Endothelial cell of umbilical vein (primary cell): Measurements from ENCODE around the gene AKT1.

ENCODE experiments used
- EZH2 ChIP-seq: IDR thresholded peaks from 2 replicates; pipeline ENCODE4 v1.6.1; 2012; ENCODE audit warnings: borderline replicate concordance, low read depth, mild to moderate bottlenecking, moderate library complexity, low read length, inconsistent platforms; ENCODE audit not compliant: severe bottlenecking
- FOS ChIP-seq: IDR thresholded peaks from 2 replicates; pipeline ENCODE4 v1.6.1; 2011; ENCODE audit warnings: mild to moderate bottlenecking, low read length, moderate library complexity, borderline replicate concordance; ENCODE audit not compliant: insufficient read depth
- GATA2 ChIP-seq: IDR thresholded peaks from 2 replicates; pipeline ENCODE4 v1.7.0; 2011; ENCODE audit warnings: low read depth, mild to moderate bottlenecking, moderate library complexity, mixed read lengths, low read length; ENCODE audit not compliant: insufficient read length, insufficient read depth
- JUN ChIP-seq: IDR thresholded peaks from 2 replicates; pipeline ENCODE4 v1.6.1; 2011; ENCODE audit warnings: borderline replicate concordance, low read depth; ENCODE audit not compliant: insufficient read length, insufficient read depth
- POLR2A ChIP-seq: IDR thresholded peaks from 2 replicates; pipeline ENCODE4 v1.6.1; 2012; ENCODE audit warnings: low read depth, mild to moderate bottlenecking, control low read depth, low read length
- POLR2AphosphoS5 ChIP-seq: IDR thresholded peaks from 2 replicates; pipeline ENCODE4 v1.6.1; 2012; ENCODE audit warnings: low read depth, mild to moderate bottlenecking, control low read depth, low read length, moderate library complexity; ENCODE audit not compliant: insufficient read depth
- TF ChIP-seq, protein P1 (sequence below), 2 donors: IDR thresholded peaks; 1 replicate in 1 of 2; 2 replicates in 1 of 2; pipeline ENCODE4 v1.5.1; 2011; ENCODE audit warnings: low read length in 2 of 2, mild to moderate bottlenecking in 2 of 2, moderate library complexity in 2 of 2, control low read depth in 1 of 2, inconsistent platforms in 1 of 2, low read depth in 1 of 2; ENCODE audit not compliant: insufficient read depth in 1 of 2; ENCODE audit errors: extremely low read depth in 1 of 2
- TF ChIP-seq, protein P2 (sequence below): IDR thresholded peaks from 2 replicates; pipeline ENCODE4 v1.6.1; 2011; ENCODE audit not compliant: insufficient read depth, insufficient read length

DNA sequence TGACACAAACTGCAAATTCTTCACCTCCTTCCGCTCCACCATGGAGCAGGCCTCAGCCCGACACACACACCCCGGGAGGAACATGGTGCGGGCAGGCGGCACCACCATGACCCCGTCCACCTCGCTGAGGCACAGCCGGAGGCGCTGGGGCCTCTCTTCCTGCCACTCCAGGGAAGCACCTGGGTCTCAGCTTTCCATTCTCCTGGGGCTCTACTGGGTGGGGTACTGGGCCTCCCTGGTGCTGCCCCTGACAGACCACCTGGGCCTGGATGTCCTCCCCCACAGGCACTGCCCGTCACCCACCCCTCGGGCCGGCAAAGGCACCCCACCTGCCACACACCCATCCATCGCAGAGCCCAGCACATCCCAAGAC is 9.9 kb downstream of the AKT1 start:
- TF ChIP-seq, protein P1, sequence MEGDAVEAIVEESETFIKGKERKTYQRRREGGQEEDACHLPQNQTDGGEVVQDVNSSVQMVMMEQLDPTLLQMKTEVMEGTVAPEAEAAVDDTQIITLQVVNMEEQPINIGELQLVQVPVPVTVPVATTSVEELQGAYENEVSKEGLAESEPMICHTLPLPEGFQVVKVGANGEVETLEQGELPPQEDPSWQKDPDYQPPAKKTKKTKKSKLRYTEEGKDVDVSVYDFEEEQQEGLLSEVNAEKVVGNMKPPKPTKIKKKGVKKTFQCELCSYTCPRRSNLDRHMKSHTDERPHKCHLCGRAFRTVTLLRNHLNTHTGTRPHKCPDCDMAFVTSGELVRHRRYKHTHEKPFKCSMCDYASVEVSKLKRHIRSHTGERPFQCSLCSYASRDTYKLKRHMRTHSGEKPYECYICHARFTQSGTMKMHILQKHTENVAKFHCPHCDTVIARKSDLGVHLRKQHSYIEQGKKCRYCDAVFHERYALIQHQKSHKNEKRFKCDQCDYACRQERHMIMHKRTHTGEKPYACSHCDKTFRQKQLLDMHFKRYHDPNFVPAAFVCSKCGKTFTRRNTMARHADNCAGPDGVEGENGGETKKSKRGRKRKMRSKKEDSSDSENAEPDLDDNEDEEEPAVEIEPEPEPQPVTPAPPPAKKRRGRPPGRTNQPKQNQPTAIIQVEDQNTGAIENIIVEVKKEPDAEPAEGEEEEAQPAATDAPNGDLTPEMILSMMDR (IDR thresholded peaks at IDR 0.05; ENCODE audit: extremely low read depth in 1 of 2, insufficient read depth in 1 of 2, low read depth in 1 of 2, low read length in 2 of 2), result no peak
- TF ChIP-seq POLR2AphosphoS5, result no peak
- no peak for TF ChIP-seq GATA2
- no peak for TF ChIP-seq POLR2A
- TF ChIP-seq, protein P2, sequence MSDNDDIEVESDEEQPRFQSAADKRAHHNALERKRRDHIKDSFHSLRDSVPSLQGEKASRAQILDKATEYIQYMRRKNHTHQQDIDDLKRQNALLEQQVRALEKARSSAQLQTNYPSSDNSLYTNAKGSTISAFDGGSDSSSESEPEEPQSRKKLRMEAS, result no peak
- no peak for TF ChIP-seq EZH2
- no peak for TF ChIP-seq JUN
- TF ChIP-seq FOS, result no peak
